Measurements from ENCODE around the gene SCYGR2.

Gene SCYGR2

GRCh38 chr2:227612546-227613271, 14.0 kb downstream of the SCYGR2 start:
- peak; percentile 66 for DNase-seq (ENCODE audit: low read depth, low spot score)

- DNase-seq (ENCODE audit: low read depth, low spot score): no peak
These were observed 14.6 kb downstream of the SCYGR2 start for GRCh38 chr2:227613272-227613660.

- no peak for DNase-seq (ENCODE audit: low read depth, low spot score)
These were observed 15.6 kb downstream of the SCYGR2 start for GRCh38 chr2:227614246-227614645.

- no peak for DNase-seq (ENCODE audit: low read depth, low spot score)
These were observed 16.0 kb downstream of the SCYGR2 start, which contains the start of gene SCYGR3 for GRCh38 chr2:227614740-227615139. Gene SCYGR3, minus strand, starts transcription at chr2:227614840. Its CDS starts 0 bp downstream, at chr2:227614840.

- DNase-seq (ENCODE audit: low read depth, low spot score): no peak
These were observed 16.5 kb downstream of the SCYGR2 start for GRCh38 chr2:227615181-227615580.

GRCh38 chr2:227615906-227616305, 17.2 kb downstream of the SCYGR2 start:
- DNase-seq (ENCODE audit: low read depth, low spot score): no peak

GRCh38 chr2:227616631-227617030, 17.9 kb downstream of the SCYGR2 start:
- no peak for DNase-seq (ENCODE audit: low read depth, low spot score)

GRCh38 chr2:227617316-227618230, 18.9 kb downstream of the SCYGR2 start, which contains the start of gene SCYGR4:
Gene SCYGR4, plus strand, starts transcription at chr2:227617498. Its CDS starts 0 bp downstream, at chr2:227617498.
- DNase-seq (ENCODE audit: low read depth, low spot score): no peak

GRCh38 chr2:227623226-227623625, 24.5 kb downstream of the SCYGR2 start:
- DNase-seq (ENCODE audit: low read depth, low spot score): no peak

- no peak for DNase-seq (ENCODE audit: low read depth, low spot score)
These were observed 26.7 kb downstream of the SCYGR2 start for GRCh38 chr2:227625420-227625819.

- no peak for DNase-seq (ENCODE audit: low read depth, low spot score)
These were observed 28.0 kb downstream of the SCYGR2 start for GRCh38 chr2:227626580-227627151.

- no peak for DNase-seq (ENCODE audit: low read depth, low spot score)
These were observed 29.1 kb downstream of the SCYGR2 start for GRCh38 chr2:227627769-227628168.

GRCh38 chr2:227629435-227629834, 30.7 kb downstream of the SCYGR2 start:
- no peak for DNase-seq (ENCODE audit: low read depth, low spot score)

GRCh38 chr2:227630322-227630721, 31.6 kb downstream of the SCYGR2 start:
- no peak for DNase-seq (ENCODE audit: low read depth, low spot score)

- DNase-seq (ENCODE audit: low read depth, low spot score): no peak
These were observed 34.1 kb downstream of the SCYGR2 start for GRCh38 chr2:227632827-227633226.

- DNase-seq (ENCODE audit: low read depth, low spot score): no peak
These were observed 35.5 kb downstream of the SCYGR2 start for GRCh38 chr2:227634201-227634600.

GRCh38 chr2:227642656-227643055, 44.0 kb downstream of the SCYGR2 start:
- DNase-seq (ENCODE audit: low read depth, low spot score): peak; percentile 47

- DNase-seq (ENCODE audit: low read depth, low spot score): peak; percentile 54
These were observed 45.4 kb downstream of the SCYGR2 start for GRCh38 chr2:227643990-227644551.

All from ELF-1 (cell line).